HG03565 (cell line): ENCODE results near the gene TDO2.
"Not testable (repeated sequence)": the region's sequence is repeated elsewhere in the genome, so short reads cannot be mapped to it uniquely, and the experiment has no call there.

Experiments
- ATAC-seq: cut with Tn5 transposase; IDR thresholded peaks from one replicate; pipeline ENCODE4 v1.9.1; 2021; ENCODE audit warnings: mild to moderate bottlenecking, moderate library complexity; ENCODE audit not compliant: unreplicated experiment

TDO2 gene

GRCh38 chr4:155906554-155907247 is 3.2 kb downstream of the TDO2 start:
- ATAC-seq = no peak

- ATAC-seq = no peak
Observed at GRCh38 chr4:155907556-155907955, 4.1 kb downstream of the TDO2 start.

- peak; percentile 52 for ATAC-seq
Observed at GRCh38 chr4:155908187-155909139, 5.0 kb downstream of the TDO2 start.

GRCh38 chr4:155909615-155910226 is 6.2 kb downstream of the TDO2 start:
- no peak for ATAC-seq

GRCh38 chr4:155911905-155912304 is 8.4 kb downstream of the TDO2 start:
- no peak for ATAC-seq

- ATAC-seq = no peak
Observed at GRCh38 chr4:155914782-155915181, 11.3 kb downstream of the TDO2 start.

- no peak for ATAC-seq
Observed at GRCh38 chr4:155921597-155921996, 18.1 kb downstream of the TDO2 start.

GRCh38 chr4:155924637-155925036 is 21.1 kb downstream of the TDO2 start:
- ATAC-seq = no peak

GRCh38 chr4:155929833-155930232 is 26.3 kb downstream of the TDO2 start:
- no peak for ATAC-seq

GRCh38 chr4:155930330-155930729 is 26.8 kb downstream of the TDO2 start:
- ATAC-seq = no peak

GRCh38 chr4:155931634-155932033 is 28.1 kb downstream of the TDO2 start:
- no peak for ATAC-seq

- ATAC-seq = not testable (repeated sequence)
Observed at GRCh38 chr4:155934634-155935033, 31.1 kb downstream of the TDO2 start.

GRCh38 chr4:155935389-155935986 is 32.0 kb downstream of the TDO2 start:
- ATAC-seq = no peak

- no peak for ATAC-seq
Observed at GRCh38 chr4:155941085-155941790, 37.7 kb downstream of the TDO2 start.

- ATAC-seq = no peak
Observed at GRCh38 chr4:155941820-155942219, 38.3 kb downstream of the TDO2 start.

- no peak for ATAC-seq
Observed at GRCh38 chr4:155943605-155944291, 40.3 kb downstream of the TDO2 start.

- no peak for ATAC-seq
Observed at GRCh38 chr4:155944516-155944915, 41.0 kb downstream of the TDO2 start.

GRCh38 chr4:155946486-155946885 is 43.0 kb downstream of the TDO2 start:
- ATAC-seq = no peak

GRCh38 chr4:155948541-155948940 is 45.0 kb downstream of the TDO2 start:
- ATAC-seq = no peak

- no peak for ATAC-seq
Observed at GRCh38 chr4:155950461-155950860, 47.0 kb downstream of the TDO2 start.
